Caco-2 (cell line): ENCODE results near the gene GAS6. TPM values are rescaled to one million over a fixed set of nuclear protein-coding genes. Genes with fewer than 3 reads are reported as not detected.

Experiments used
- BruUV-seq: library from RNA; stranded (reverse); fragments of 400-500 nt; replicated peaks from 2 replicates; lab custom pipeline; 2021; lab: Mats Ljungman, UMichigan
- CTCF ChIA-PET: fragments of 300-600 bp; sonication (Branson Sonifier 250); formaldehyde crosslinking; loops from one replicate; lab custom pipeline; 2022; ENCODE audit warnings: antibody characterized with exemption; lab: Charles Lee
- POLR2A ChIA-PET: fragments of 300-600 bp; sonication (Branson Sonifier 250); formaldehyde crosslinking; loops from one replicate; lab custom pipeline; 2022; ENCODE audit warnings: antibody characterized with exemption; lab: Charles Lee
- DNase-seq, 2 experiments: peaks; one replicate each; pipeline versions ENCODE4 v3.0.0 to v3.0.0-alpha.2; 2020 to 2022
- H3K27me3 ChIP-seq: replicated peaks from 2 replicates; pipeline ENCODE4 v1.6.0; 2011; ENCODE audit warnings: low read length; ENCODE audit not compliant: control insufficient read depth, insufficient read depth
- H3K36me3 ChIP-seq: 2 replicates; pipeline ENCODE4 v1.5.1; 2011; ENCODE audit warnings: low read length; ENCODE audit not compliant: control insufficient read depth, insufficient read depth
- H3K4me1 ChIP-seq: fragments of 250-450 bp; sonication (Bioruptor Pico); 2 replicates; pipeline ENCODE4 v1.5.1; 2020; ENCODE audit warnings: mild to moderate bottlenecking
- H3K4me3 ChIP-seq: 2 replicates; pipeline ENCODE4 v1.5.1; 2011; ENCODE audit warnings: low read depth, mild to moderate bottlenecking, control low read depth, low read length
- H3K9me3 ChIP-seq: fragments of 250-450 bp; sonication (Bioruptor Pico); 2 replicates; pipeline ENCODE4 v1.5.1; 2020; ENCODE audit warnings: mild to moderate bottlenecking, moderate library complexity
- H3K27ac Mint-ChIP-seq: one replicate; pipeline ENCODE4 v1.8.0; 2022; ENCODE audit warnings: mixed read lengths; ENCODE audit not compliant: unreplicated experiment
- H3K27me3 Mint-ChIP-seq: one replicate; pipeline ENCODE4 v1.8.0; 2022; ENCODE audit warnings: mixed read lengths; ENCODE audit not compliant: insufficient read depth, unreplicated experiment
- H3K36me3 Mint-ChIP-seq: one replicate; pipeline ENCODE4 v1.8.0; 2022; ENCODE audit warnings: mild to moderate bottlenecking, mixed read lengths; ENCODE audit not compliant: insufficient read depth, unreplicated experiment
- H3K4me1 Mint-ChIP-seq: one replicate; pipeline ENCODE4 v1.8.0; 2022; ENCODE audit warnings: low read depth, mixed read lengths; ENCODE audit not compliant: unreplicated experiment
- H3K4me3 Mint-ChIP-seq: one replicate; pipeline ENCODE4 v1.8.0; 2022; ENCODE audit warnings: mild to moderate bottlenecking, moderate library complexity, mixed read lengths; ENCODE audit not compliant: unreplicated experiment
- H3K9me3 Mint-ChIP-seq: one replicate; pipeline ENCODE4 v1.8.0; 2022; ENCODE audit warnings: mixed read lengths; ENCODE audit not compliant: unreplicated experiment
- CTCF ChIP-seq, 2 experiments: fragments of 200-600 bp in 1 of 2; IDR thresholded peaks; 1 replicate in 1 of 2; 2 replicates in 1 of 2; pipeline versions ENCODE4 v1.5.1 to v1.8.0; 2011 to 2022; ENCODE audit warnings: antibody characterized with exemption in 1 of 2, control low read depth in 1 of 2, inconsistent platforms in 1 of 2, low read depth in 1 of 2, low read length in 1 of 2, mild to moderate bottlenecking in 1 of 2, moderate library complexity in 1 of 2; ENCODE audit not compliant: insufficient read depth in 1 of 2, severe bottlenecking in 1 of 2, unreplicated experiment in 1 of 2
- intact Hi-C: fragments of 100-400 bp; cut with micrococcal nuclease; formaldehyde crosslinking; loops from one replicate; pipeline ENCODE4 v1.10.0; 2022; ENCODE audit not compliant: unreplicated experiment
- total RNA-seq: library from RNA; stranded (reverse); gene quantifications from 2 replicates; pipeline ENCODE4 v1.2.3, GENCODE V29; 2022

Gene GAS6
- total RNA-seq, 1 experiment from 2014 or later, result 34.8 TPM

GRCh38 chr13:113808058-113808834, 55.6 kb downstream of the GAS6 start:
- Mint-ChIP-seq H3K36me3 (no peaks in the 10 kb centered on the region), H3K4me3 (no peak overlapping the region), H3K9me3 (no peaks in the 10 kb centered on the region), H3K27ac (no peak overlapping the region), H3K4me1 (no peaks in the 10 kb centered on the region), H3K27me3 (no peaks in the 10 kb centered on the region)
- H3K27me3 ChIP-seq, result no peaks in the 10 kb centered on the region
- no peak for TF ChIP-seq CTCF (IDR thresholded peaks at IDR 0.05; ENCODE audit: insufficient read depth in 1 of 2, low read depth in 1 of 2, low read length in 1 of 2, severe bottlenecking in 1 of 2, unreplicated experiment in 1 of 2)
- no peaks in the 10 kb centered on the region for H3K36me3 ChIP-seq
- H3K4me3 ChIP-seq, result no peak overlapping the region
- H3K4me1 ChIP-seq, result no peaks in the 10 kb centered on the region
- POLR2A ChIA-PET, result no interaction called here
- DNase-seq, result no peak
- H3K9me3 ChIP-seq, result peaks cover 8% of the 10 kb centered on the region
- no TSS peak for BruUV-seq
- CTCF ChIA-PET, result no interaction called here
- intact Hi-C loops, result no loop called here

- intact Hi-C loops, result no loop called here
- CTCF ChIA-PET, result no interaction called here
These were observed 57.4 kb downstream of the GAS6 start for GRCh38 chr13:113806526-113806925.

GRCh38 chr13:113806104-113806471, 57.8 kb downstream of the GAS6 start:
- Histone ChIP-seq H3K4me3 (no peak overlapping the region), H3K9me3 (peaks cover 8% of the 10 kb centered on the region), H3K27me3 (no peaks in the 10 kb centered on the region), H3K4me1 (no peaks in the 10 kb centered on the region), H3K36me3 (no peaks in the 10 kb centered on the region)
- intact Hi-C loops, result no loop called here
- no peaks in the 10 kb centered on the region for H3K27me3 Mint-ChIP-seq
- no peak for TF ChIP-seq CTCF (IDR thresholded peaks at IDR 0.05; ENCODE audit: insufficient read depth in 1 of 2, low read depth in 1 of 2, low read length in 1 of 2, severe bottlenecking in 1 of 2, unreplicated experiment in 1 of 2)
- H3K9me3 Mint-ChIP-seq, result no peaks in the 10 kb centered on the region
- POLR2A ChIA-PET, result interaction anchor here (0.6 kb wide), 1 partner anchor 434 kb away, joined by 3 read pairs; no protein-coding TSS in a partner anchor
- DNase-seq, result no peak
- H3K36me3 Mint-ChIP-seq, result no peaks in the 10 kb centered on the region
- no peaks in the 10 kb centered on the region for H3K4me1 Mint-ChIP-seq
- no peak overlapping the region for H3K27ac Mint-ChIP-seq
- H3K4me3 Mint-ChIP-seq, result no peak overlapping the region
- BruUV-seq, result no TSS peak
- CTCF ChIA-PET, result no interaction called here

More at GRCh38 chr13:113806526-113806925, 57.4 kb downstream of the GAS6 start:
- Mint-ChIP-seq H3K9me3 (no peaks in the 10 kb centered on the region), H3K4me1 (no peaks in the 10 kb centered on the region), H3K36me3 (no peaks in the 10 kb centered on the region), H3K4me3 (no peak overlapping the region), H3K27ac (no peak overlapping the region), H3K27me3 (no peaks in the 10 kb centered on the region)
- Histone ChIP-seq H3K36me3 (no peaks in the 10 kb centered on the region), H3K27me3 (no peaks in the 10 kb centered on the region), H3K4me1 (no peaks in the 10 kb centered on the region), H3K4me3 (no peak overlapping the region), H3K9me3 (peaks cover 8% of the 10 kb centered on the region)
- POLR2A ChIA-PET, result no interaction called here
- no TSS peak for BruUV-seq
- TF ChIP-seq CTCF (IDR thresholded peaks at IDR 0.05; ENCODE audit: insufficient read depth in 1 of 2, low read depth in 1 of 2, low read length in 1 of 2, severe bottlenecking in 1 of 2, unreplicated experiment in 1 of 2), result no peak
- no peak for DNase-seq
